ENCODE data around the gene AOPEP.
"Not testable (repeated sequence)": the region's sequence is repeated elsewhere in the genome, so short reads cannot be mapped to it uniquely, and the experiment has no call there.

The AOPEP gene

DNA sequence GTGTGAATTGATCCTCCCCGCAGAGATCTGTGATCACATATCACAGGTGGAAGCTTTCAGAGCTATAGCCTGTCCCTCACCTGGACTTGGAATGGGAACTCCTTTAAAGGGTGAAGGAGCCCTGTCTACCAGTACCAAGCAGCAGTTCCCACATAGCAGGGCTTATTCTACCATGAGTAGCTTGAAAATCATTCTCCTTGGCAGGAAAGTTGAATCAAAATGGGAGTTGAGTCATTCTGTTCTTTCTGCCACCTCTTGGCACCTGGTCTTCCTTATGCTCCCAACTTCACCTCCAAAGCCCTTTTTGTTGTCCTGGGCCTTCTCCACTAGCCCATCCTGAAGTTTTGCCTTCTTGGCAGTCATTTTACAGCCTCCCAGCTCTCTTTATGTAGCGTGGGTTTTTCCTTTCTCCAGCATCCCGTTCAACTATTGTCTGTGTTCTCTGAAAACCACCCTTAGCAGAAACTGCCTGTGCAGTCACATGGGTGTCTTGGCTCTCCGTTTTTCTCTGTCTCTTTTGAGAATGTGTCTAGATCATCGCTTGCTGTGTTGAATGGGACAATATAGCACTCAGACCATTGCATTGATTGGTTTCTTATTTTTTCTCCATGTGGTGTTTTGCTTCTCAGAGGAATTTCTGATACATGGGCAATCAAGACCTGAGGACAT is 222.2 kb downstream of the AOPEP start:
- no peak overlapping the region for H3K4me3 ChIP-seq (ENCODE audit: low read depth, low read length)

DNA sequence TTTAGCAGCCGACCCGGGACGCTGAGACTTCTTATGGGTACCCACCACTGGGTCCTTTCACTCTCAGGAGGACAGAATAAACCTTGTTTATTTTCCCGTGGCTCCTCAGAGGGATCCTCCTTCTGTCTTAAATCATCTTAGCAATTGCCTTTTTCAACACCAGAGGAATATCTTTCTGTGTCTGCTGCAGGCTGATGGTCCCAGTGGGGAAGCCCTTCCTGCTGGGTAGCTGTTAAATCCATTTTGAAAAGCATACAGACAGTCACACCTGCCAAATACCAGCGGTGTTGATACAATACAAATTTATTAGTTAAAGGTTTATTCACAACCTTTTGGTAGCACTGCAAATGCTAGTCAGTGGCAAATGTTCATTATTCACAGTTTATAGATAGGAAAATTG is 222.9 kb downstream of the AOPEP start:
- no peak overlapping the region for H3K4me3 ChIP-seq (ENCODE audit: low read depth, low read length)

DNA sequence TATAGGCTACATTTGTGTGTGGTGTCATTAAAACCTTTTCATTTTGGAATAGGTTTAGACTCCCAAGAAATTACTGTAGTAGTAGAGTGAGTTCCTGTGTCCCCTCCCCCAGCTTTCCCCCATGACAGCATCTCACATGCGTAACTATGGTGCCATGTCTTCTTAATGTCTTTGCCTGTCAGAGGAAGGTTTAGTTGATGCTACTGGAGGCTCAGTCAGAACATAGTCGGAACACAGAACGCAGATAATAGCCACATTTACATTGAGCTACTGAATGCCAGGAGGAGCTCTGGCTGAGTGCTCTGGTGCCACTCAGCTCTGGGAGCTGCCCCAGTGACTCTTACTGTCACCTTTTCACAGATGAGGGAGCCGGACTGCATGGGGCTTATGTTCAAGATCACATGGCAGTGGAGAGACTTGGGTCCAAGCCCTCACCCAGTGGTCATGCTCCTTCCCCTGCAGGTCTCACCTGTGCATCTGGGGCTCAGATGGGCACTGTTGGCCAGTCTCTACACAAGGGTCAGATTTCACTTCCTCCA is 223.6 kb downstream of the AOPEP start:
- no peak overlapping the region for H3K4me3 ChIP-seq (ENCODE audit: low read depth, low read length)

DNA sequence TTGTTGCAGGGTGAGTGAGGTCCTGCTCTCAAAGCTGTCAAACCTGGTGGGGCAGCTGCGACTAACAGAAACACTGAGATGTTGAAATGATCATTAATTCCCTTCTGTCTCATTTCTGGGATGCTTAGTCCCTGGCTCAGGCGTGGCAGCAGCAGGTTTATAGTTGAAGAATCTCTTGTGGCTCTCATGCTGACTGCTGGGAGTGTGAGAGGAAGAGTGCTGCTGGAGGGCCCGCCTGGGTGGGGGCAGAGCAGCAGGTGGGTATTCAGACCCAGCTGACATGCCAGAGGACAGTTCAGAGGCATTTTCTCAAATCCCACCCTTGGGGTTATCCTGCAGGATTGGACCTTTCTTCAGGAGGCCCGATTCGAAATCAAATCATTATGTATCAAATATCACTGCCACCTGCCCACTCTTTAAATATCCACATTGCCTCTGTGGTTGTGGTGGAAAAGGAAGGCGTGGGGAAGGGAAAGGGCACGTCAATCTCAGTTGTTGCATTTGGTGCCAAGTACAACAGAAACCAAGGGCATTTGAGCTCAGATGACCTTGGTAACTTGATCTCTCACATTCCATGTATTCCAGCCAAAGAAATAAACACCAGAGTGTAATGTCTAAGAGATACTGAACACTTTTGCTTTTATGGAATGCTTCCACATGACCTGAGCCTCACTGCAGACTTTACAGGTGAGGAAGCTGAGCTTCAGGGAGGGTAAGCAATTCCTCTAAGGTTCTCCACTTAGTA is 224.3 kb downstream of the AOPEP start:
- no peak overlapping the region for H3K4me3 ChIP-seq (ENCODE audit: low read depth, low read length)

DNA sequence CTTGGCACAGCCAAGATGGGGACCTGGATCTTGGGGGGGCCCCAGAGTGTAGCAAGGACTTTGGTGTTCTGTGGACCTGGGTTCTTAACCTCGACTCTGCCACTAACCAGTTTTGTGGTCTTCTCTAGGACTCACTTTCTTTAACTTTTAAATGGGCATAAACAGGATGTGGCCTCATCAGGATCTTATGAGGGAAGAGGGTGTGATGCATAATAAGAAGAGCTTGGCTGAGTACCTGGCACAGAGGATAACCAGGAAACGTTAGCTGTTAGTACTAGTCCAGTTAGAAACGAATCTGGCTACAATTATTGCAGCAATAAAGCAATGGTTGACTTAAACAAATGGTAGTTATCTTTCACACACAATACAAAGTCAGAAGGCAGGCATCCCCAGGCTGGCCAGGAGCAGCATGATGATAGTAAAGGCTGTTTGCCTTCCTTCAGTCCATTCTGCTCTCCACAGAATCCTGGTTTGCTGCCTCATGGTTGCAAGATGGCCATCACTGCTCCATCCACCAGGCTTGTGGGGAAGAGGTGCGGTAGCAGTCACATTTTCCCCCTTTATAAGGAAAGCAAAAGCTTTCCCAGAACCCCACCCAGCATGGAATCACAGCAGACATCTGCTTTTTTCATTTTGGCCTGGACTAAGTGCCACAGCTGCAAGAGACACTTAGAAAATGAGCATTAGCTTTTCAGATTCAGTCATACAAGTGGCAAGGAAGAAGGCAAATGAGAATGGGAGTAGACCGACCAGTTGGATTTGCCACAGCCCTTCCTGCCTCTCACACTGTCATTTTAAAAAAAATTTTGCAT is 225.0 kb downstream of the AOPEP start:
- H3K4me3 ChIP-seq (ENCODE audit: low read depth, low read length) = no peak overlapping the region

DNA sequence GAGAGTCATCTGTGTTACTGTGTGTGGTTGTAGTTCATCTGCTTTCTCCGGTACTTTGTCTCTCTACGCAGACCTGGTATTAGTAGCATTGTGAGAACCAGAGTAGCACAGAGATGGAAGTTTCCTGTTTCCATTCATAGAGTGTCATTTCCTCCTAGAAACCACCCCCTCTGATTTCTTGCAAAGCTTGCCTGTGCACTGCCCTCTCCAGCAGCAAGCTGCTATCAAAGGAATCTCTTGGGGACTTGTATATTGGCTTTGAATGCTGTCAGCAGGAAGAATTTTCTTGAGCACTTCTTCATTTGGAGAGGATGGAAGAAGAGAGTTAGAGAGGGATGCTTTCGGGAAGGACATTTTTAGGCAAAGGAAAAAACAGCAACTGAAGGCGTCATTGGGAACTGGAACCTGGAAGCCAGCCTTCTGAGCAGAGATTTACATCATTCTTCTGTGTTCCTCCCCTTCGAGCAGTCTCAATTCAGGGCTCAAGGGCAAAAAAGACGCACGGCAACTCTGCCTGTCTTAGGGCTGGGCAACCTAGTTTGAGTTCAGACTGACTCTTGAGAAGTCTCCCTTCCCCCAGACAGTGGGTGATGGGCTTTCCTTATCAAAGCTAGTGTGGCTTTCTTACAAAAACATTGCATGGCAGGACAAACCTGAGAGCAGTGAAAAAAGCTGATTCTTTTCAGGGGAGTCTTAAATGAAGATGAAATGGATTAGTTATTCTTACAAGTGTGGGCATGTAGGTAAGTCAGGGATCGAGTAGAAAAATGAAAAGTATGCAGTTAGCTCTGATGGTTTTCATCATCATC is 226.3 kb downstream of the AOPEP start:
- H3K4me3 ChIP-seq (ENCODE audit: low read depth, low read length) = no peak overlapping the region

DNA sequence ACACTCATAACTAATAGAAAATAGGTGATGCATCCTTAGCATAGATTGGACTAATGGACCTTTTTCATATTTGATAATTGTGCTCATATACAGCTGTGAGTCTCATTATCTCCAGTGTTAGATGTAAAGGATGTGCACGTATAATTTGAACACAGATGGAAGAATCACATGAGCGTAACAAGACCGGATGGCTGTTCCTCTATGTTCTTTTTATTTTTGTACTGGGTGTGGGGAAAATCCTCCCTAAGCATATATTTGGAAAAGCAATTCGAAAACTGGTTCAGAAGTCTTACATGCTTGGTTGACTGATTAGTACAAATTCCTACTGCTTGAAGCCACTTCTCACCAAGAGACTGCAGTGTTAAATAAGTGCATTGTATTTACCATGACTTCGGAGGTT is 230.2 kb downstream of the AOPEP start:
- H3K4me3 ChIP-seq (ENCODE audit: low read depth, low read length) = no peak overlapping the region

DNA sequence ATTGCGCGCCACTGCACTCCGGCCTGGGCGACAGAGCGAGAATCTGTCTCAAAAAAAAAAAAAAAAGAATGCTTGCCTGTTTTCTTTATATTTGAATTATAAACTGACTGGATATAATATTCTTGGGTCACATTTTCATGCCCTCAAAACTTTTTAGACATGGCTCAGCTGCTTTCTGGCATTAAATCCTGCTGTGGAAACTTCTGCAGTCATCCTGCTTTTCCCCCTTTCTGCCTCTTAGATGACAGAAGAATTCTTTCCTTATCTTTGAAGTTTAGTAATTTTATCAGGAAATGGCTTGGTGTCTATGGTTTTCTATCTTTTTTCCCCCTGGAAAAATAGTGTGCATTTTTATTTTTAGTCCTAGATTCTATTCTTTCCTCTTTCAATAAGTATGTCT is 234.5 kb downstream of the AOPEP start:
- H3K4me3 ChIP-seq (ENCODE audit: low read depth, low read length) = no peak overlapping the region

DNA sequence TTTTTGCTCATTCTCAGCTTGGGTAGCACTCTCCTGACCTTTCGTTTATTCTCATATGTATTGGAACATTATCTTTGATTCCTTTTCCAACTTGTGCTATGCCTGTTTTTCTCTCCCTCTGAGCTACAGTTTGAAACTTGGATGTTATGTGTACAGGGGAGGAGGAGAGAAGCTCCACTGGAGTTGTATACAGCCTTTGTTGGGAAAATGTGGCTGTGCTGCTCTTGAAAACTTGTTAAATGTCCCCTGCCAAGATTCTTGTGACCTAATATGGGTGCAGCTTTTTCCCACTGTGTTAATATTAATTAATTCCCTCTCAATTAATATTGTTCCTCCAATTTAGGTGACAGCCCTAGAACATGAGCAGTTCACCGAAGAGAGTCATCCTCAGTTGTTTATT is 235.4 kb downstream of the AOPEP start:
- H3K4me3 ChIP-seq (ENCODE audit: low read depth, low read length) = no peak overlapping the region

DNA sequence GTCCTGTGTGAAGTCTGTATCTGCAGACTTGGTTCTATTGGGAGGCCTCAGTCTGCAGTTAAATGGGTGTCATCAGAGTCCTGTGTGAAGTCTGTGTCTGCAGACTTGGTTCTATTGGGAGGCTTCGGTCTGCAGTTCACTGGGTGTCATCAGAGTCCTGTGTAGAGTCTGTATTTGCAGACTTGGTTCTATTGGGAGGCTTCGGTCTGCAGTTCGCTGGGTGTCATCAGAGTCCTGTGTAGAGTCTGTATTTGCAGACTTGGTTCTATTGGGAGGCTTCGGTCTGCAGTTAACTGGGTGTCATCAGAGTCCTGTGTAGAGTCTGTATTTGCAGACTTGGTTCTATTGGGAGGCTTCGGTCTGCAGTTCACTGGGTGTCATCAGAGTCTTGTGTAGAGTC is 239.1 kb downstream of the AOPEP start:
- H3K4me3 ChIP-seq (ENCODE audit: low read depth, low read length) = not testable (repeated sequence)

DNA sequence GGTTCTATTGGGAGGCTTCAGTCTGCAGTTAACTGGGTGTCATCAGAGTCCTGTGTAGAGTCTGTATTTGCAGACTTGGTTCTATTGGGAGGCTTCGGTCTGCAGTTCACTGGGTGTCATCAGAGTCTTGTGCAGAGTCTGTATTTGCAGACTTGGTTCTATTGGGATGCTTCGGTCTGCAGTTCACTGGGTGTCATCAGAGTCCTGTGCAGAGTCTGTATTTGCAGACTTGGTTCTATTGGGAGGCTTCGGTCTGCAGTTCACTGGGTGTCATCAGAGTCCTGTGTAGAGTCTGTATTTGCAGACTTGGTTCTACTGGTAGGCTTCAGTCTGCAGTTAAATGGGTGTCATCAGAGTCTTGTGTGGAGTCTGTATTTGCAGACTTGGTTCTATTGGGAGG is 239.5 kb downstream of the AOPEP start:
- not testable (repeated sequence) for H3K4me3 ChIP-seq (ENCODE audit: low read depth, low read length)

DNA sequence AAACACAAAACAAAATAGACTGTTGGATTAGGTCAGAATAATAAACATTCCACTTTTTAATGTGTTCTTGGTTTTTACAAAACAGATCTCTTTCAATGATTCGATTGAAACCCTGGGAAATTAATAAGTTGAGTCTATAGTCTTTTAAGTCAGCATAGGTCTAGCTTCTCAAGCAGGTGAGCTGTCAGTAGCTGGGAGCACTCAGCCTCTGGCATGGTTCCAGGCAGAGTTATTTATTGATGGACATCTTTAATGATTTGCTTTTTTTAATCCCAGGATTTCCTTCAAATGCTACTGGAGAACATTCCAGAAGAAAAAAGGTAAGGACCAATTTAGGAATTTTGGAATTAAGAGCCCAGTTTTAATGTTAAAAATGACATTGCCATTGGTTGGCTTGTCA is 241.0 kb downstream of the AOPEP start:
- H3K4me3 ChIP-seq (ENCODE audit: low read depth, low read length) = no peak overlapping the region

DNA sequence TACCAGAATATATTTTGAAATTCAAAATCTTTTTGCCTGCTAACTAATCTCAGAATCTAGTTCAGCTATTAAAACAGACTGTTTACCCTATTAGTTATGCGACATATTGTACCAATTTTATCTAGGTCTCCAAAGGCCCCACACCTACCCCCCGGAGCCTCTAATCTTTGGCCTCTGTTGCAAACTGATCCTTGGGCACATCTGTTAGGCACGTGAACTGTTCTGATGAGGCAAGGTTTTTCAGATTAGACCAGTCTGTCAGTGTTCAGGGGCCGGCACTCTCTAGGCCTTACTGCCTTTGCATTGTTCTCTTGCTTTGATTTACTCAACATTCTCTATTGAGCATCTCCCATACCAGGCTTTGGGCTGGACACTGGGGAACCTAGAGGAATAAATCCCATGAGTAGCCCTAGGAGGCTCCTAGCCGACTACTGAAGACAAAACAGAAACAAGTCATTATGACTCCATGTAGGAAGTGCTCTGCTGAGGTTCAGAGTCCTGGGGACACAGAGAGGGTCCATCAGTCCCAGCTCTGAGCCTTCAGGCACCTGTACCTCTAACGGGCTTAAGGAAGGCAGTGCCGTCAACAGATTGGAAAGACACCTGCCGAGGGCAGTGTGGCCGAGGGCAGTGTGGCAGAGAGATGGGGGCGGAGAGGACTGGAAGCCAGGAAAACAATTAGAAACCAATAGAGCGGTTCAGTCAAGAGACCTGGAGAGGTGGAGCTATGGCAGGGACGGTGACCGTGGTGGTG is 245.1 kb downstream of the AOPEP start:
- no peak overlapping the region for H3K4me3 ChIP-seq (ENCODE audit: low read depth, low read length)

DNA sequence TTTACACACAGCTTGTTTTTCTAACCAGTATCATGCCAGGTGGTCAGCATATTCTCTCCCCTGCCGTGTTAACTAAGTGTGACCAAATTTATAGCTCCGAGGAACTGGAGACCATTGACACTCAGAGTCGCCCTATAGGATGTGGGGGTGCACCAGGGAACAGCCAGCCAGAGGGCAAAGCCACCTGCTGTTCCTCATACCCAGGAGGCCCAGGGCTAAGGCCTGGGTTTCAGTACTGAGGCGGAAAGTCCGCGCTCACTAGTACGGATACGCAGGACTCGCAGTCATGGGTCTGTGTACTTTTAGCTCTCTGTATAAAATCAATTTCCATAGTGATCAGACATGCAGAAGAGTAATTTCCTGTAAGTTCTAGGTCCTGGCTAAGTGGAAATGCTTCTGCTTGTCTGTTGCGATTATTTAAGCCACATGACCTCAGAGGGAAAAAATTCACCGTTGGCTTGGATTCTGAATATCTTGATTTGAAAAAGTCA is 247.0 kb downstream of the AOPEP start:
- no peak overlapping the region for H3K4me3 ChIP-seq (ENCODE audit: low read depth, low read length)

DNA sequence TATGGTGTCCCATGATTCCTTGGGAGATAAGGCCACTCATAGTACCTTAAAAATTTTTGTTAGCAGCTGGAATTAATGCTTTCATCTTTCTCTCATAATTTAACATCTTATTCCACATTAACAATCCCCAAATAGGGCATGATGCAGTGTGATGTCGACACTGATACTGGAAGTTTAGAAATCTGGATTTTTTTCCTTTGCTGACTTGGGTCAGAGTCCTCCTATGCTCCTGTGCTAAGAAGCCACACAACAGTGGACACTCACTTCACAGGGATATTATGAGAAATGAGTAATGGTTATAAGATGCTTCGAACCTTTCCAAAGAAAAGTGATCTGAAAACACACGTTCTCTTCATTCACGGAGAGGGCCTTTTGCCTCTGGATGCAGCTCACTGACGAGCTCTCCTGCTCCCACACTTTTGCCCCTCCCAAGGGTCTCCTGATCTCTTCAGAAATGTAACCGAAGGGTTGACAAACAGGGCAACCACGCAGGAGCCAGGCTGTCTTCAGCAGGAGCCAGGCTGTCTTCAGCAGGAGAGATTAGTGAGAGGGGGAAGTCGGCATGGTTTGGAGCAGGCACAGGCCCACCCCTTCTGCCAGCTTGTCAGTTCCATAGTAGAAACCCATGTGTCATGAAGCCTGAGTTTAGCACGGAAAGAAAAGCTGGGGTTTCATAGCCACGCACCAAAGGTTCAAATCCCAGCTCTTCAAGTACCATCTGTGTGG is 247.8 kb downstream of the AOPEP start:
- H3K4me3 ChIP-seq (ENCODE audit: low read depth, low read length) = no peak overlapping the region

DNA sequence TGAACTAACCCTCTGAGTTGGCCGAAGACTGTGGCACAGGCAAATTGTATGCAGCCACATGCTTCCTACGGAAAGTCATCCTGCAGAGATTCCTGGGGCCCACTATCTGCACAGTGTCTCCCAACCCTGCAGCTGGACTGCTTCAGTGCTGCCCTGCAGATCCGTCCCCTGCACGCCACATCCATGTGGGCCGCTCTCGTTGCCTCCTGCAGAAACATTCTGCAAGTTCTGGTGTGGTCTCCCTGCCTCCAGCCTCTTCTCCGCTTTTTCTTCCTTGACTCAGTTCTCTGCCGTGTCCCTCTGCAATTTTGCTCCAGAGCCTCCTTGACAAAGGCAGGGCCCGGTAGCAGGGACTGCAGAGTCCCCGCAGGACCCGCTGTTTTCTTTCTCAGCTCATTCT is 249.0 kb downstream of the AOPEP start:
- H3K4me3 ChIP-seq (ENCODE audit: low read depth, low read length) = no peak overlapping the region

DNA sequence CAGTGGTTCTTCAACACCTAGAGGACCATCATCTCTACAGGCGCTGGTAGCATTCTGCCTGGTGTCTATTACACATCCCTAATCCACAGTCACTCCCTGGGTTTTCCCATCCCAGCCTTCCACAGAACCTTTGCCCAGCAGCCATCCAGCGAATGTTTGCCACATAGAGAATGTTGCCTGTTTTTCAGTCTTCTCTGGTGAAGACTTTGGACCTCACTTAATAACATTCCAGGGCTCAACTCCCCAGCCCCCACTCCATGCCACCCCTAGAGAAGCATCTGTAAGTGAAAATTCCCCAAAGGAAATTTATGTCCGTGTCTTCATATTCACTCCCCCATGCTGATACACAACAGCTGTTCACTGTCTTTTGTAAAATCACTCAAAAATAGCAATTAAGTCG is 249.6 kb downstream of the AOPEP start:
- no peak overlapping the region for H3K4me3 ChIP-seq (ENCODE audit: low read depth, low read length)

DNA sequence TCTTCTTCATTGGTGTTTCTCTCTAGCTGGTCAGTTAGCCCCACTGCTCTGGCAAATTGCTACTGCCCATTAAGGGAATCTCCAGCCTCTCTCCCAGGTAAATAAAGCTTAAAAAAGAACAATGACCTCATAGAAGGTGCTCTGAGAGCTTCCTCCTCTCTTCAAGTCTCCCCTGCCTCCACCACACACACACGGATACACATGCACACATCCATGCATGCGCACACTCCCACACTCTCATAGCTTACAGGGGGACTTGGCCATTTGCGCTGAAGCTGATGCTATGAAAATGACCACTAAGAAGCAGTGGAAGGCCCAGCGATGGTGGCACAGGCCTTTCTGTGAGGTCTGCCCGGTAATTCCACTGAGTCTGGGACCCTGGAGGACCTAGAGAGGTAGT is 250.9 kb downstream of the AOPEP start:
- H3K4me3 ChIP-seq (ENCODE audit: low read depth, low read length) = no peak overlapping the region

DNA sequence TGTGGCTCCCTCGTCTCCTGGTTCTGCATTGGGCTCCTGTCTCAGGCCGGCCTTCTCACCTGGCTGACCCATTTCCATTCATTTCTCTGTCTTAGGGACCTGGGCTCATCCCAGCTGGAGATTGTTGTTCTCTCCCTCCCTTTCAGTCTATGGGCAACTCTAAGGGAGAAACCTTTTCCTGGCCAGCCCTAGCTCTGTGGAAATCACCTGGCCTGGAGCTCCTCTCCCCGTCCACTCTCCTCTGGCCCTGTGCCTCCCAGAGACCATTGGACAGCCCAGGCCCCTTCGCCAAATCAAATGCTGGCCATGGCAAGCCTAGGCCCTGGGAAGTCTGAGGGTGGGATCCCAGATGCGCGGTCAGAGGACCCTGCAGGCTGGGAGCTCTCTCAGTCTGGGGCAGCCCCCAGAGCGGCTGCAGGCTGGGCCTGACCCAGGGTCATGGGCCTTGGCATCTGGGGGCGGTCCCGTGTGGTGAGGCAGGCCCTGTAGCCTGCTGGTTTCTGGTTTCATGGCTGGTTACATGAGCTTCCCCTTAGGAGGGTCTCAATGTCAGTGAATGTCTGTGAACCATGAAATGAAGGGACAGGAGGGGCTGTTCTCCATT is 253.5 kb downstream of the AOPEP start:
- no peak overlapping the region for H3K4me3 ChIP-seq (ENCODE audit: low read depth, low read length)

Measured in iPS-11a (cell line).